Right lobe of liver (tissue), 6 donors: Measurements from ENCODE around the gene DAP3. TPM values are rescaled to one million over a fixed set of nuclear protein-coding genes. Genes with fewer than 3 reads are reported as not detected.

ENCODE experiments used
- ATAC-seq, 4 donors: fragments of 200-7000 bp; cut with Tn5 transposase; one replicate each; pipeline ENCODE4 v1.9.1; 2020; ENCODE audit warnings: mild to moderate bottlenecking in 4 of 4, moderate library complexity in 4 of 4
- DNase-seq, 3 donors: peaks; one replicate each; pipeline ENCODE4 v3.0.0-alpha.2; 2020
- H3K27ac ChIP-seq, 3 donors: fragments of 200-600 bp; one replicate each; pipeline ENCODE4 v1.8.0; 2022
- H3K27me3 ChIP-seq, 2 donors: fragments of 200-600 bp; one replicate each; pipeline ENCODE4 v1.8.0; 2022
- H3K36me3 ChIP-seq, 4 donors: fragments of 200-600 bp; sonication (generic) in 1 of 4; one replicate each; pipeline versions ENCODE4 v1.5.1 to v1.8.0; 2017 to 2022; ENCODE audit warnings: control low read depth in 1 of 4
- H3K4me1 ChIP-seq, 4 donors: fragments of 200-600 bp; sonication (generic) in 1 of 4; one replicate each; pipeline versions ENCODE4 v1.5.1 to v1.8.0; 2017 to 2022; ENCODE audit warnings: control low read depth in 1 of 4
- H3K4me3 ChIP-seq, 3 donors: fragments of 200-600 bp; one replicate each; pipeline ENCODE4 v1.8.0; 2022
- H3K9me3 ChIP-seq, 4 donors: fragments of 200-600 bp; sonication (generic) in 1 of 4; one replicate each; pipeline versions ENCODE4 v1.5.1 to v1.8.0; 2017 to 2022; ENCODE audit warnings: control low read depth in 1 of 4
- POLR2A ChIP-seq: fragments of 450-650 bp; IDR thresholded peaks from one replicate; pipeline ENCODE4 v1.6.1; 2017; ENCODE audit warnings: antibody characterized with exemption, mild to moderate bottlenecking
- WGBS: methylation state at CpG from one replicate; pipeline ENCODE4 v1.1.6; 2018; ENCODE audit warnings: low coverage, low lambda C conversion rate; ENCODE audit not compliant: insufficient coverage; ENCODE audit errors: missing lambda C conversion rate; 5-methylcytosine and 5-hydroxymethylcytosine counted together
- intact Hi-C, 2 donors: fragments of 100-400 bp; cut with DNase I; formaldehyde crosslinking; loops; one replicate each; pipeline versions ENCODE4 v1.11.2 to v1.14.1; 2022
- total RNA-seq, 6 experiments: library from RNA; depleted of rRNA in 2 of 6; stranded (reverse); fragments of >200 nt in 2 of 6; fragmentation: NEBNext Ultra II Directional in 3 of 6; extraction: Animal tissue kit (Norgen Biotek cat#: 25700) in 3 of 6; gene quantifications; one replicate each; pipeline versions ENCODE4 v1.1.0 to v1.2.4, GENCODE V29; 2016 to 2023
- TF ChIP-seq, protein P1 (sequence below), 4 donors: fragments of 200-600 bp in 3 of 4; fragments of 450-650 bp in 1 of 4; IDR thresholded peaks; one replicate each; pipeline versions ENCODE4 v1.5.1 to v1.8.0; 2016 to 2022; ENCODE audit warnings: antibody characterized with exemption in 4 of 4, mild to moderate bottlenecking in 2 of 4
- donor health status: DM: no; HTN: yes; CAD: no.
- donor health status: DM: no; HTN: no; CAD: no.
- donor health status: DM: no; HTN: no; CAD: no.
- donor health status: DM: no; HTN: yes; CAD: no.
- donor health status: DM: no; HTN: yes; CAD: no.

The DAP3 gene
- total RNA-seq, 6 experiments from 2014 or later: 53.9 to 136 (median 65.7) TPM

DNA sequence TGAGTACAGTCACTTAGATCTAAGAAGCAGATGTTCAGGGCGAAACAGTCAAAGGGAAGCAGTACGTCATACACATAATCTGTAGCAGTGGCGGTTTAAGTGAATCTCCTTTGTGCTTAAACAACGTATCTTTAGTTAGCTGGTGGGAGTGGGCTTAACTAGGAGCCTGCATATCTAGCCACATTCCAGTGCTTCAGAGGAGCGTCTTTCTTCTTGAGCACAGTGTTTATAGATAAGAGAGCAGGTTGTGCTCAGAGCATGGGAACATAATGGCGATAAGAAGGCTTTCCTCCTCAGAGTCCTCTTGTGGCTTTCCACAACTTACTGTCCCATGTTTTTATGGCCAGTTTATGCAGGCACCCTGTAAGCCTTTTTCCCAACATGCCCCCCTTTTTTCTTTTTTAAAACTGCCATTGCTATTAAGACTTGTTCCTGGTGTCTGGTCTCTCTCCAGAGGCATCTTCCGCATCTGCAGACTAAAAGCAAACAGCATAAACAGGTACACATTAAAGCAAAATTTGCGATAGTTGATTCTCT, 3.2 kb downstream of the DAP3 start:
- intact Hi-C loops: no loop called here
- H3K27me3 ChIP-seq: no peaks in the 10 kb centered on the region
- ATAC-seq (no peak), DNase-seq (no peak)
- H3K9me3 ChIP-seq: no peaks in the 10 kb centered on the region
- WGBS: 93% methylated on average over 8 of the region's 8 CpGs
- peaks cover 0 to 23% (median 5%) of the 10 kb centered on the region in 4 donors for H3K4me1 ChIP-seq
- TF ChIP-seq, protein P1, sequence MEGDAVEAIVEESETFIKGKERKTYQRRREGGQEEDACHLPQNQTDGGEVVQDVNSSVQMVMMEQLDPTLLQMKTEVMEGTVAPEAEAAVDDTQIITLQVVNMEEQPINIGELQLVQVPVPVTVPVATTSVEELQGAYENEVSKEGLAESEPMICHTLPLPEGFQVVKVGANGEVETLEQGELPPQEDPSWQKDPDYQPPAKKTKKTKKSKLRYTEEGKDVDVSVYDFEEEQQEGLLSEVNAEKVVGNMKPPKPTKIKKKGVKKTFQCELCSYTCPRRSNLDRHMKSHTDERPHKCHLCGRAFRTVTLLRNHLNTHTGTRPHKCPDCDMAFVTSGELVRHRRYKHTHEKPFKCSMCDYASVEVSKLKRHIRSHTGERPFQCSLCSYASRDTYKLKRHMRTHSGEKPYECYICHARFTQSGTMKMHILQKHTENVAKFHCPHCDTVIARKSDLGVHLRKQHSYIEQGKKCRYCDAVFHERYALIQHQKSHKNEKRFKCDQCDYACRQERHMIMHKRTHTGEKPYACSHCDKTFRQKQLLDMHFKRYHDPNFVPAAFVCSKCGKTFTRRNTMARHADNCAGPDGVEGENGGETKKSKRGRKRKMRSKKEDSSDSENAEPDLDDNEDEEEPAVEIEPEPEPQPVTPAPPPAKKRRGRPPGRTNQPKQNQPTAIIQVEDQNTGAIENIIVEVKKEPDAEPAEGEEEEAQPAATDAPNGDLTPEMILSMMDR (IDR thresholded peaks at IDR 0.05): no peak
- no peak for TF ChIP-seq POLR2A
- no peak overlapping the region for H3K4me3 ChIP-seq
- H3K27ac ChIP-seq: no peak overlapping the region
- peaks cover 0 to 7% (median 0%) of the 10 kb centered on the region in 4 donors for H3K36me3 ChIP-seq

DNA sequence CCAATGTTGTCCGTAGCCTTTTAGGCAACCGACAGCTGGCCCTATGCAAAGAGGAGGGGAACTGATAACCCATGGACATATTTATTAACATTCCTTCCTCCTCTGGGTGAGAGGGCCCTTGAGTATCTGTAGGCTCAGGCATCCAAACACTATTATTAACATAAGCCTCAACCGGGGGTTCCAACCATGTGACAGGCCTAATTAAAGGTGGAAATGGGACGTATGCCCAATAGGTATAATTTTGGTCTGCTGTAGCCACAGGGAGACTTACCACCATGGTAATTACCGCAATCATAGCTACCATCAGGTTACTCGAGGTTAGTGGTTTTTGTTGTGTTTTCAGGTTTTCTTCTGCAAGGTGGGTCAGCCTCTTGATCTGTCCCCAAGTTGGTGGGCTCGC, 5.3 kb downstream of the DAP3 start:
- ATAC-seq: no peak
- Histone ChIP-seq H3K9me3 (no peaks in the 10 kb centered on the region), H3K36me3 (peaks cover 0 to 7% (median 0%) of the 10 kb centered on the region in 4 donors), H3K4me3 (no peak overlapping the region), H3K27me3 (no peaks in the 10 kb centered on the region), H3K27ac (no peak overlapping the region), H3K4me1 (peaks cover 0 to 38% (median 5%) of the 10 kb centered on the region in 4 donors)
- no peak for TF ChIP-seq POLR2A
- TF ChIP-seq, protein P1 (IDR thresholded peaks at IDR 0.05): no peak
- intact Hi-C loops: no loop called here
- DNase-seq: no peak
- WGBS: 81% methylated on average over 6 of the region's 7 CpGs

DNA sequence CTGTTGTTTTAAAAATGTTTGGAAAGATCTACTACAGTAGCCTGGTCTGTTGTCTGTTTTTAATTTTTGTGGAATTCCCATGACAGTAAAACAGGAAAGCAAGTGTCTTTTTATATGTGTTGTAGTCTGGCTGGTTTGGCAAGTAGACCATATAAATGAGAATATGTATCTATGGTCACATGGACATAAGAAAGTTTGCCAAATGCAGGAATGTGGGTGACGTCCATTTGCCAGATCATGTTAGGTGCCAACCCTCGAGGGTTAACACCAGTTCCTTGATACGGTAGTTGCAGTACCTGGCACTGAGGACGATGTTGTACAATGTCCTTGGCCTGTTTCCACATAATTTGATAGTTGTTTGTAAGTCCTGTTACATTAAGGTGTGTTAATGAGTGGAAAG, 6.2 kb downstream of the DAP3 start:
- TF ChIP-seq, protein P1 (IDR thresholded peaks at IDR 0.05): no peak
- TF ChIP-seq POLR2A: no peak
- no peak overlapping the region for H3K4me3 ChIP-seq
- intact Hi-C loops: no loop called here
- H3K27me3 ChIP-seq: no peaks in the 10 kb centered on the region
- no peak for DNase-seq
- ATAC-seq: peak; percentile 53 to 66 (median 62)
- H3K9me3 ChIP-seq: no peaks in the 10 kb centered on the region
- WGBS: 13% methylated on average over 3 of the region's 4 CpGs
- H3K27ac ChIP-seq: no peak overlapping the region
- peaks cover 0 to 32% (median 3%) of the 10 kb centered on the region in 4 donors for H3K4me1 ChIP-seq
- peaks cover 0 to 7% (median 0%) of the 10 kb centered on the region in 4 donors for H3K36me3 ChIP-seq

DNA sequence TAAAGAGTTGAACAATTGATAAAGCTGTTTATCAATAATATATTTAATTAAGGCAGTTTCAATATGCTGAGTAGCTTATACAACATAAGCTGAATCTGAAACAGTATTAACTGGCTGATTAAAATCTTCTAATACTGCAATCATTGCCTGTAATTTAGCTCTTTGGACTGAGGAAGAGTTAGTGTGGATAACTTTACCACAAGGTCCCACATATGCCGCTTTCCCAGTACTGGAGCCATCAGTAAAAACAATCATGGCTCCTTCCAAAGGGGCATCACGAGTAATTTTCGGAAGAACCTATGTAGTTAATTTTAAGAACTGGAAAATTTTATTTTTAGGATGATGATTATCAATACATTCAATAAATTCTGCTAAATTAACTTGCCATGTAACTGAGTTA, 6.7 kb downstream of the DAP3 start:
- H3K36me3 ChIP-seq: peaks cover 0 to 7% (median 0%) of the 10 kb centered on the region in 4 donors
- H3K4me1 ChIP-seq: peaks cover 0 to 26% (median under 1%) of the 10 kb centered on the region in 4 donors
- TF ChIP-seq POLR2A: no peak
- TF ChIP-seq, protein P1 (IDR thresholded peaks at IDR 0.05): no peak
- no peaks in the 10 kb centered on the region for H3K9me3 ChIP-seq
- no peak overlapping the region for H3K4me3 ChIP-seq
- intact Hi-C loops: no loop called here
- H3K27ac ChIP-seq: no peak overlapping the region
- ATAC-seq (no peak), DNase-seq (no peak)
- 98% methylated on average over 3 of the region's 3 CpGs for WGBS
- no peaks in the 10 kb centered on the region for H3K27me3 ChIP-seq

DNA sequence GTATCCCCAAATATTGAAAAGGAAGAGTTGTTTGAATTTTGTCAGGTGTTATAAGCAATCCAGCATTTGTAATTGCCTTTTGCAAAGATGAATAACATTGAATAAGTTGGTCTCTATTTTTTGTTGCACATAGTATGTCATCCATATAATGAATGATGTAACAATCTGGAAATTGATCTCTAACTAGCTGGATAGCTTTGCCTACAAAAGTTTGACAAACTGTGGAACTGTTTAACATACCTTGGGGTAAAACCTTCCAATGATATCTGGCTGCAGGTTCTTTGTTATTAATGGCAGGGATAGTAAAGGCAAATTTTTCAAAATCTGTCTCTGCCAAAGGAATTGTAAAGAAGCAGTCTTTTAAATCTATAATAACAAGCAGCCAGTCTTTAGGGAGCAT, 7.6 kb downstream of the DAP3 start:
- Histone ChIP-seq H3K27ac (no peak overlapping the region), H3K4me1 (peaks cover 0 to 24% (median 0%) of the 10 kb centered on the region in 4 donors), H3K36me3 (peaks cover 0 to 3% (median 0%) of the 10 kb centered on the region in 4 donors), H3K27me3 (no peaks in the 10 kb centered on the region), H3K9me3 (no peaks in the 10 kb centered on the region), H3K4me3 (no peak overlapping the region)
- no peak for DNase-seq
- ATAC-seq: no peak
- intact Hi-C loops: no loop called here
- TF ChIP-seq, protein P1 (IDR thresholded peaks at IDR 0.05): no peak
- no peak for TF ChIP-seq POLR2A
